H1 (cell line): ENCODE measurements around the gene NAIF1. TPM values are rescaled to one million over a fixed set of nuclear protein-coding genes. Genes with fewer than 3 reads are reported as not detected.

Source experiments
- CEBPB ChIP-seq: IDR thresholded peaks from 2 replicates; pipeline ENCODE4 v1.6.1; 2012; ENCODE audit warnings: low read depth, low read length
- CHD2 ChIP-seq: IDR thresholded peaks from 2 replicates; pipeline ENCODE4 v1.6.1; 2012; ENCODE audit warnings: low read length, improper control_type of control experiment
- CREB1 ChIP-seq: IDR thresholded peaks from 2 replicates; pipeline ENCODE4 v1.6.1; 2012; ENCODE audit warnings: inconsistent platforms
- GABPA ChIP-seq: IDR thresholded peaks from 2 replicates; pipeline ENCODE4 v1.6.1; 2011; ENCODE audit warnings: mild to moderate bottlenecking, low read length, moderate library complexity, borderline replicate concordance; ENCODE audit not compliant: insufficient read depth
- KDM5A ChIP-seq: fragments of 200-600 bp; IDR thresholded peaks from 2 replicates; pipeline ENCODE4 v1.7.1; 2012; ENCODE audit warnings: mild to moderate bottlenecking, low read length, inconsistent platforms, mixed read lengths
- NANOG ChIP-seq: IDR thresholded peaks from 2 replicates; pipeline ENCODE4 v1.6.1; 2011; ENCODE audit warnings: low read length, low read depth, mild to moderate bottlenecking, inconsistent platforms; ENCODE audit not compliant: insufficient read depth, poor library complexity, severe bottlenecking
- PHF8 ChIP-seq: fragments of 200-600 bp; sonication (generic); conservative IDR thresholded peaks from 2 replicates; pipeline ENCODE4 v1.7.1; 2012; ENCODE audit warnings: low read depth, mild to moderate bottlenecking, inconsistent platforms, low read length, moderate library complexity
- SP4 ChIP-seq: IDR thresholded peaks from 2 replicates; pipeline ENCODE4 v1.6.1; 2012; ENCODE audit warnings: low read length, inconsistent platforms
- TAF7 ChIP-seq: optimal IDR thresholded peaks from 2 replicates; pipeline ENCODE3; 2011; ENCODE audit warnings: low read depth, mild to moderate bottlenecking, inconsistent platforms, low read length, moderate library complexity, borderline replicate concordance
- polyA plus RNA-seq, 7 experiments: library from polyadenylated mRNA; depleted of rRNA in 3 of 7; stranded (reverse) in 5 of 7; unstranded in 2 of 7; fragments of >200 nt in 5 of 7; fragments of 200-250 nt in 2 of 7; gene quantifications; 1 replicate in 5 of 7; 2 replicates in 1 of 7; 4 replicates in 1 of 7; pipeline versions ENCODE4 v1.2.1 to v1.2.3, GENCODE V29; 2011 to 2013; ENCODE audit warnings: missing spikeins in 2 of 7, mixed read lengths in 2 of 7
- total RNA-seq: library from RNA; stranded (reverse); fragmentation: NEBNext Ultra II Directional; extraction: Animal tissue kit (Norgen Biotek cat#: 25700); gene quantifications from 2 replicates; pipeline ENCODE4 v1.2.1, GENCODE V29; 2021

Gene NAIF1
- total and polyA plus RNA-seq, 2 of the 8 experiments (the other 6 are each of a cell fraction or from before 2014, with no cell fraction given) = 8.7 to 9.0 TPM

DNA sequence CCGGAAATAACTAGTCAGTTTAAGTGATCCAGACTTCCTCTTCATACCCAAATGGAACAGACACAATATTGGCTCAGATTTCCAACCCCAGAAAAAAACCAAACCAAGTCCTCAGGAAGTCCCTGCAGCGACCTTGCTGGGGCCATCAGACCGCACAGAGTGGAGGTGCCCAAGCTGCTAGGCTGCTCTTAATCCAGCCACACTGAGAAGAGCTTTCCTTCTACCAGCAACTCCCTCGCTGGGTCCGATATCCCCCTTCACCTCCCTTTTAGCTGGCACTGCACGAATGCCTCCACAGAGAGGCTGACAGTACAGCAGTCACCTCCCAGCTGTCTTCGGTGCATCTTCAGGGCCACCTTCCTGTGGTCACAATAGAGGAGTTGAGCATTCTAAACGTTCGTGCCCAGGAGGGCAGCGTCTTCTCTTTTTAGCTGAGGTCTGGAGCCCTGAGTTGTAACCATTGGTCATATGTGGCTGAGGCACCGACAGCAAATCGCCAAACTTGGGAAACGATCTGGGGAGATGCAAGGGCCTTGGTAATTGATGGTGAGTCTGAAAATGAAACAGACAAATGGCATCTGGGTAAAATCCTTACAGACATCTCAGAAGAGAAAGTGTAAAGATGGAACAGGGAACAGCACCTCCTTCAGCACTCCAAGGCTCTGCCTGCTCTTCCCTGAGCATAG lies 5.7 kb downstream of the NAIF1 start (continued):
- no peak for TF ChIP-seq TAF7
- TF ChIP-seq CREB1 = no peak
- no peak for TF ChIP-seq GABPA
- TF ChIP-seq NANOG = no peak
- TF ChIP-seq SP4 = no peak
- TF ChIP-seq KDM5A = no peak
- TF ChIP-seq CHD2 = no peak
- no peak for TF ChIP-seq CEBPB
- no peak for TF ChIP-seq PHF8
